Kidney (tissue), 14 donors: ENCODE data around the gene ZNF668. TPM values are rescaled to one million over a fixed set of nuclear protein-coding genes. Genes with fewer than 3 reads are reported as not detected.

ENCODE experiments used
- DNase-seq, 5 donors: peaks; one replicate each; pipeline ENCODE4 v3.0.0-alpha.2; 2013 to 2020
- FAIRE-seq: peaks from 2 replicates; lab custom pipeline; 2012; peaks lifted over from hg19 to GRCh38; lab: Jason Lieb, UNC
- H3K27ac ChIP-seq, 2 donors: one replicate each; pipeline ENCODE4 v1.7.0; 2013; ENCODE audit warnings: low read depth in 2 of 2, low read length in 2 of 2, inconsistent platforms in 1 of 2
- H3K27me3 ChIP-seq: one replicate; pipeline ENCODE4 v1.7.1; 2013; ENCODE audit warnings: low read length, inconsistent platforms; ENCODE audit not compliant: control insufficient read depth, insufficient read depth
- H3K36me3 ChIP-seq, 3 donors: one replicate each; pipeline versions ENCODE4 v1.7.0 to v1.7.1; 2013; ENCODE audit warnings: low read length in 3 of 3, control low read depth in 1 of 3, inconsistent platforms in 1 of 3; ENCODE audit not compliant: insufficient read depth in 3 of 3, control insufficient read depth in 2 of 3
- H3K4me1 ChIP-seq, 3 donors: one replicate each; pipeline versions ENCODE4 v1.7.0 to v1.7.1; 2013; ENCODE audit warnings: low read length in 3 of 3, inconsistent platforms in 1 of 3, low read depth in 1 of 3; ENCODE audit not compliant: control insufficient read depth in 2 of 3, insufficient read depth in 2 of 3
- H3K4me3 ChIP-seq, 3 donors: one replicate each; pipeline versions ENCODE4 v1.7.0 to v1.8.1; 2013; ENCODE audit warnings: low read length in 3 of 3, control low read depth in 1 of 3, inconsistent platforms in 1 of 3
- H3K9ac ChIP-seq, 3 donors: one replicate each; pipeline versions ENCODE4 v1.7.0 to v1.7.1; 2013; ENCODE audit warnings: low read length in 3 of 3, control low read depth in 1 of 3, inconsistent platforms in 1 of 3
- H3K9me3 ChIP-seq, 3 donors: one replicate each; pipeline versions ENCODE4 v1.7.0 to v1.7.1; 2013; ENCODE audit warnings: low read length in 3 of 3, control low read depth in 1 of 3, inconsistent platforms in 1 of 3; ENCODE audit not compliant: control insufficient read depth in 2 of 3, insufficient read depth in 1 of 3
- CTCF ChIP-seq: IDR thresholded peaks from 3 replicates; pipeline ENCODE4 v1.5.1; 2012; ENCODE audit warnings: mild to moderate bottlenecking, moderate library complexity, borderline replicate concordance; ENCODE audit not compliant: insufficient read depth; ENCODE audit errors: extremely low read depth
- intact Hi-C: fragments of 100-400 bp; cut with DNase I; formaldehyde crosslinking; loops from one replicate; pipeline ENCODE4 v1.11.1; 2022
- polyA plus RNA-seq: library from polyadenylated mRNA; stranded (reverse); fragments of 350-450 nt; fragmentation: Illumina TruSeq; extraction: RNeasy Lipid Tissue Mini Kit (QIAGEN cat#74804); gene quantifications from one replicate; pipeline ENCODE4 v1.2.3, GENCODE V29; 2014; ENCODE audit warnings: low read depth, low replicate concordance; ENCODE audit not compliant: insufficient read depth
- total RNA-seq: library from RNA; stranded (reverse); fragmentation: NEBNext Ultra II Directional; extraction: Animal tissue kit (Norgen Biotek cat#: 25700); gene quantifications from one replicate; pipeline ENCODE4 v1.2.1, GENCODE V29; 2021
- donor health status: control.
- donor health status: control.
- donor health status: control.
- donor health status: control.
- donor health status: control.
- donor health status: DM: yes; HTN: yes; CAD: no.
- donor health status: Normal renal cell carcinoma (clear cell type).

ZNF668 gene
- total and polyA plus RNA-seq, 2 donors from 2014 or later = 5.4 to 6.4 TPM

- FAIRE-seq (no peak), DNase-seq (no peak)
- no peak overlapping the region for H3K9ac ChIP-seq
- no peak overlapping the region for H3K27ac ChIP-seq
- H3K4me1 ChIP-seq = peaks cover 0 to 20% (median 12%) of the 10 kb centered on the region in 3 donors
- H3K9me3 ChIP-seq = no peaks in the 10 kb centered on the region
- H3K4me3 ChIP-seq = no peak overlapping the region
- intact Hi-C loops = no loop called here
- no peak for TF ChIP-seq CTCF
- no peaks in the 10 kb centered on the region for H3K27me3 ChIP-seq
- H3K36me3 ChIP-seq = peaks cover 0 to 19% (median 8%) of the 10 kb centered on the region in 3 donors
These were observed 36.3 kb upstream of the ZNF668 start for GRCh38 chr16:31110106-31111034.

GRCh38 chr16:31109622-31110021 lies 35.6 kb upstream of the ZNF668 start:
- H3K36me3 ChIP-seq = peaks cover 0 to 19% (median 8%) of the 10 kb centered on the region in 3 donors
- TF ChIP-seq CTCF = no peak
- intact Hi-C loops = no loop called here
- no peaks in the 10 kb centered on the region for H3K9me3 ChIP-seq
- H3K27ac ChIP-seq = no peak overlapping the region
- H3K27me3 ChIP-seq = no peaks in the 10 kb centered on the region
- no peak overlapping the region for H3K9ac ChIP-seq
- peaks cover 0 to 20% (median 12%) of the 10 kb centered on the region in 3 donors for H3K4me1 ChIP-seq
- no peak for DNase-seq
- no peak for FAIRE-seq
- H3K4me3 ChIP-seq = no peak overlapping the region

- no peak for FAIRE-seq
- peak overlapping the region; percentile 44 to 68 (median 58) for H3K4me3 ChIP-seq
- H3K4me1 ChIP-seq = peaks cover 0 to 20% (median 12%) of the 10 kb centered on the region in 3 donors
- H3K36me3 ChIP-seq = peaks cover 0 to 19% (median 8%) of the 10 kb centered on the region in 3 donors
- peak overlapping the region in 2 of 3 donors; percentile 86 to 87 for H3K9ac ChIP-seq
- no peak for TF ChIP-seq CTCF
- peak in 1 of 5 donors; percentile 73 for DNase-seq
- H3K27me3 ChIP-seq = no peaks in the 10 kb centered on the region
- intact Hi-C loops = no loop called here
- no peaks in the 10 kb centered on the region for H3K9me3 ChIP-seq
- peak overlapping the region; percentile 73 to 78 for H3K27ac ChIP-seq
These were observed 34.9 kb upstream of the ZNF668 start for GRCh38 chr16:31108794-31109558.
